GM12873 (cell line): ENCODE measurements around the gene SRBD1.

Source experiments
- TF ChIP-seq, protein P1 (sequence below): IDR thresholded peaks from 2 replicates; pipeline ENCODE4 v1.5.1; 2012; ENCODE audit warnings: low read depth, mild to moderate bottlenecking, moderate library complexity, low read length, control low read depth; ENCODE audit not compliant: insufficient read depth; ENCODE audit errors: missing control alignments

SRBD1 gene

DNA sequence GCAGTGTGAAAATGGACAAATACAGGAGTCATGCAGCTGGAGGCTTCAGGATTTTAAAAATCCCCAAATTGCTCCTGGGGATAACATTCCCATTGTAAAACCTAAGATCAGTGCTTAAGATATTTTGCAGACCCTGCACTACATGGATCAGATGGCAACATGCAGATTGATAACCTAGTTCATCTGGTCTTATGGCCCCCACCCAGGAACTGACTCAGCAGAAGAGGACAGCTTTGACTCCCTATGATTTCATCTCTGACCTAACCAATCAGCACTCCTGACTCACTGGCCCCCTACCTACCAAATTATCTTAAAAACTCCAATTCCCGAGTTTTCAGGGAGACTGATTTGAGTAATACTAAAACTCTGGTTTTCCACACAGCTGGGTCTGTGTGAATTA, 20.0 kb downstream of the SRBD1 start:
- TF ChIP-seq, protein P1, sequence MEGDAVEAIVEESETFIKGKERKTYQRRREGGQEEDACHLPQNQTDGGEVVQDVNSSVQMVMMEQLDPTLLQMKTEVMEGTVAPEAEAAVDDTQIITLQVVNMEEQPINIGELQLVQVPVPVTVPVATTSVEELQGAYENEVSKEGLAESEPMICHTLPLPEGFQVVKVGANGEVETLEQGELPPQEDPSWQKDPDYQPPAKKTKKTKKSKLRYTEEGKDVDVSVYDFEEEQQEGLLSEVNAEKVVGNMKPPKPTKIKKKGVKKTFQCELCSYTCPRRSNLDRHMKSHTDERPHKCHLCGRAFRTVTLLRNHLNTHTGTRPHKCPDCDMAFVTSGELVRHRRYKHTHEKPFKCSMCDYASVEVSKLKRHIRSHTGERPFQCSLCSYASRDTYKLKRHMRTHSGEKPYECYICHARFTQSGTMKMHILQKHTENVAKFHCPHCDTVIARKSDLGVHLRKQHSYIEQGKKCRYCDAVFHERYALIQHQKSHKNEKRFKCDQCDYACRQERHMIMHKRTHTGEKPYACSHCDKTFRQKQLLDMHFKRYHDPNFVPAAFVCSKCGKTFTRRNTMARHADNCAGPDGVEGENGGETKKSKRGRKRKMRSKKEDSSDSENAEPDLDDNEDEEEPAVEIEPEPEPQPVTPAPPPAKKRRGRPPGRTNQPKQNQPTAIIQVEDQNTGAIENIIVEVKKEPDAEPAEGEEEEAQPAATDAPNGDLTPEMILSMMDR: no peak

DNA sequence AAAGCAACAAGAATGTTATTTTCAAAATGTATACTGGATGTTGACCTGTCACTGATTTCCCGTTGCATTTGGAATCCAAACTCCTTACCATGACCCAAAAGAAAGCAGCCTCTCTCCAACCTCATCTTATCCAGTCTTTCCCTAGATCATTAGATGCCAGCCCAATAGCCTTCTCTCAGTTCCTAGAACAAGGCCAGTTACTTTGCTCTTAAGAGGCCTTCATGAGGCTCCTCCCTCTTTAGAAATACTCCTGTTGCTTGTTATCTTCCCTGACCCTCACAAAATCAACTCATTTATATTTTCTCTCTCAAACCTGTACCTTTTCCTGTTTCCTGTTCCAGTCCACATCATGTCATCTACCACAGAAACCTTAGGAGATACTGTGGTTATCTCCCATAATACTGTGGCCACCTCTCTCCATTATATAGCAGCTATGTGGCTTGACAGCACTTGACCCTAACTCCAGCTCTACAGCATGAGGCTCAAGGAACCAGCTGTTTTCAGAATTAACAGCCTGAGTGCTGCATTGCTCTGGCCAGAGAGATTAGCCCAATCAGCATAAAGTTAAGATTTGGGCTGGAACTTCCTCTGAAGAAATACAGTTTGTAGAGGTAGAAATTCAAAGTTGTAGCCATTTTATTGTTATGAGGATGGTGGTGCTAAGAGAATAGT, 22.8 kb downstream of the SRBD1 start:
- TF ChIP-seq, protein P1: no peak

DNA sequence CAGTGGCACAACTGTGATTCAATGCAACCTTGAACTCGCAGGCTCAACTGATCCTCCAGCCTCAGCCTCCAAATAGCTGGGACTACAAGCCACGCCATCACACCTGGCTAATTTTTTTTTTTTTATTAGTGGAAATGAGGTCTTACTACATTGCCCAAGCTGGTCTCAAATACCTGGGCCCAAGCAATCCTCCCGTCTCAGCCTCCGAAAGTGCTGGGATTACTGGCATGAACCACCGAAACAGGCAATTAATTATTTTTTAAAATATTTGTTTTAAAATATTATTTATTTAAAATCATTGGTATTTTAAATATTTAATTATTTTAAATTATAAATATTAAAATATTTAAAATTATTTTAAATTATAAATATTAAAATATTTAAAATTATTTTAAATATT, 24.5 kb downstream of the SRBD1 start:
- TF ChIP-seq, protein P1: no peak

DNA sequence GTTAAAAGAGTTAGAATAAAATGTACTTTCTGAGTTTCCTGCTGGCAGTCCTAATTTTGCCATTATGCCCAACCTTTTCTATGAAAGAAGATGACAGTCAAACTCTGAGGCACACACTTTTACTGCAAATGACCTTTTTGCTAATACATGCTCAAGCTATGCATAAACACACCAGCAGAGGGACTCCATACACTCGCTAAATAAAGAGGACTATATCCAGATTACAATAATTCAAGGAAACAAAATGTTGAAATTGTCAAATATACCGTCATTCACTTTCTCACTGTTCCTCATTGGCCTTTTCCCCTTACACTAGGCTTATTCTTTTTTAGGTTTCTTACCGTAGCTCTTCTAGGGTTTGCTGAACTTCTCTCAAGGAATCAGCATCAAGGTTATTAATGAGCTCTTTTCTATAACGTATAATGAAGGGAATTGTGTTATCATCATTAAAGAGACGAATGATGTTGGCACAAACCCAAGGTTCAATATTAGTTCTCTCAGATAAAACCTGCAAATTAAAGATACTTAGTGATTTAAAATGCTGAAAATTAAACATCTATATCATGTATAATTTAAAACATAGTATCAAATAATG, 25.7 kb downstream of the SRBD1 start:
- TF ChIP-seq, protein P1: peak; percentile 72

DNA sequence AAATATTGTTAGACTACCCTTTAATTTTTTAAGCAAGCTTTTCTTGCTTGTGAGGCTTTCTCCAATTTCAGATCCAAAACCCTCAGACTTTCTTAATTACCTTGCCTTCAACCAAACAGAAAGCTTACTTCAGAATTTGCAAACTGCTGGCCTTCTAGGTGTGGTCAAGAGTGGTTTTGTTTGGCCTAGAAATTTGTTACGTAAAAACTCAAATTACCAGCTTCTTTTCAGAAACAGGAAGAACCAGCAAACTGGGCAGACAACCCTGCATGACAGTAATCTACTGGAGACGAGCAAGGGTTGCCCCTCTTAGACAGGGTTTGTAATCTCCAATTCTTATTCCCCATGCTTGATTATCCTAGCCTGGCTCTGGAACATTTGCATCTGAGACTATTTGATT, 27.1 kb downstream of the SRBD1 start:
- TF ChIP-seq, protein P1: no peak

DNA sequence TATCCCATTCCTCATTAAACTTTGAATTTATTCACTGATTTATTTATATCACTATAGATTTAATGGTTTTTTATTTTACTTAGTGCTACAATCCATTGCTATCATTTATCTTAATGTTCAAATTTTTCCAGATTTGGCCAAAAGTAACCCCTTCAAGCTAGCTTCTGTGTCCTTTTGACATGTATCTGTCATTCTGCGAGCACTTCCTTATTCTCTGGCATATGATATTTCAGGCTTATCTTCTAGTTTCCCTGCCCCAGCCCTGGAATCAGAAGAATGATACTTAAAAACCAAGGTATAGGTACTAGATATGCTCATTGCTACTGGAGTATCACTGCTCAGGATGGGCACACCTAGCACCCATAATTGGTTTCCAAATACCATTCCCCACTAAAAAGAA, 28.5 kb downstream of the SRBD1 start:
- TF ChIP-seq, protein P1: no peak

DNA sequence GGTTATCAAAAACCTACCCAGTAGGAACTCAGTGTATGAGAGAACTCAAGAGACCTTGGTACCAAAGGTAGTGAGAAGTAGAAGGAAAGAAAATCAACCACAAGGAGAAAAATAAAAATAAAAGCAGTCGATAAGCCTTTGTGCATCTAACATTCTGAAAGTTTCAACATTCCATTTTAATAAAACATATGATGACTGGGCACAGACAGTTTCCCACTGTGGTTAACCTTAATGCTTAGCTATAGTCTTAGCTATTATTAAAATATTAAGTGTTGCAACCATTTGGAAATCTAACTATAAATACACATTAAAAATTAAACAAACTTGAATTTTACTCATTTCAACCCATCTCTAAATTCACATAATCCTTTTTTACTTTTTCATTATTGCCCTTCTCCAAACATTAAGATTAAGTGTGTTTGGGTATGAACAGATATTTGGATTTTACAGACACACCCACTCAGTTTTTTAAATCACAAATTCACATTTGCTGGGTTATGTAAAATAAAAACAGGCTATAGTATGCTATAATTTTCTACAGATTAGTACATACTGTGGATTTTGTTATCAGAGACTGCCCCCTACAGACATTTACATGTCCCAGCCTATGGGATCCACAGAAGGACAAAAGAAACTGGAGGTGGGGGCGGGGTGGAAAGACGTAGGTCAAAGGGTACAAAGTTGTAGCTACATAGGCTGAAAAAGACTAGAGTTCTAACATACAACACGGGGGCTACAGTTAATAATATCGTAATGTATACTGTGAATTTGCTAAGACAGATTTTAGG, 32.8 kb downstream of the SRBD1 start:
- TF ChIP-seq, protein P1: peak; percentile 30
